H1 (cell line): ENCODE data around the gene FGGY. TPM values are rescaled to one million over a fixed set of nuclear protein-coding genes. Genes with fewer than 3 reads are reported as not detected.

Experiments used
- KDM4A ChIP-seq: IDR thresholded peaks from one replicate; pipeline ENCODE4 v1.7.1; 2012; ENCODE audit warnings: low read depth, mild to moderate bottlenecking, moderate library complexity, low read length, inconsistent platforms; ENCODE audit not compliant: severe bottlenecking
- RAD21 ChIP-seq, 2 experiments: IDR thresholded peaks in 1 of 2; conservative IDR thresholded peaks in 1 of 2; 2 replicates each; pipeline ENCODE4 v1.6.1; 2011; ENCODE audit warnings: low read depth in 2 of 2, low read length in 2 of 2, improper control_type of control experiment in 1 of 2, inconsistent platforms in 1 of 2, mild to moderate bottlenecking in 1 of 2, moderate library complexity in 1 of 2
- polyA plus RNA-seq, 7 experiments: library from polyadenylated mRNA; depleted of rRNA in 3 of 7; stranded (reverse) in 5 of 7; unstranded in 2 of 7; fragments of >200 nt in 5 of 7; fragments of 200-250 nt in 2 of 7; gene quantifications; 1 replicate in 5 of 7; 2 replicates in 1 of 7; 4 replicates in 1 of 7; pipeline versions ENCODE4 v1.2.1 to v1.2.3, GENCODE V29; 2011 to 2013; ENCODE audit warnings: missing spikeins in 2 of 7, mixed read lengths in 2 of 7
- total RNA-seq: library from RNA; stranded (reverse); fragmentation: NEBNext Ultra II Directional; extraction: Animal tissue kit (Norgen Biotek cat#: 25700); gene quantifications from 2 replicates; pipeline ENCODE4 v1.2.1, GENCODE V29; 2021

FGGY gene
- total and polyA plus RNA-seq, 2 of the 8 experiments (the other 6 are each of a cell fraction or from before 2014, with no cell fraction given): 10.3 to 12.5 TPM

DNA sequence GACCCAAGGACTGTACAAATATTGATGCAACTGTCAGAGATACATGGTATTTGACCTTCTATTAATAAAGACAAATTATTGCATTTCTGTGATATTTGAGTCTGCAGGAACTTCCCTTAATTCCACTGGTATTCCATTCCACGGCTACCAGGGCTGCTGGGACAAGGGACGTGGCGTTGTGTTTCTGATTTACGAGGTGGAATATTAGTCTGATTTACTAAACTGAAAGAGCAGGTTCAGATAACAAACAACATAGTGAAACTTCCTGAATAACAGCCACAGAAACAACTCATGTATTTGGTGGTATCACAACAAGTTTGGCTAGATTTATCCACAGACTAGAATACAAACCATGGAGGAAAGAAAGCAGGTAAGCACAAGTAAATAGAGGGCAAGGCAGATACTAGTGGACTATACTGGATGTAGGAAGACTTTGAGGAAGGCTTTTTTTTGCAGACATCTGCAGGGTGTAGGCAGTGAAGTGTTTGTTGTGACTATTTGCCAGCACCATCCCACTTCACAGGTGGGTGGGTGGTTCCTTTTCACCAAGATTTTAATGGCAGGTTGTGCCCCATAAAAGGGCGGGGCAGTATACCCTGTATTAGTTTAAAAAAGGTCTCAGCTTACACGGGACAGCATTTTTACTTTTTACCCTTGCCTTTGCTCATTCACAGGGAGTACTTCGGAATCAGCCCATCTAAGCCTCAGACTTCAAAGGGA, 100.4 kb downstream of the FGGY start (continued):
- TF ChIP-seq RAD21 (IDR thresholded peaks at IDR 0.05 in 1 of 2, conservative IDR thresholded peaks at IDR 0.05 in 1 of 2; ENCODE audit: low read depth in 2 of 2, low read length in 2 of 2): no peak
- TF ChIP-seq KDM4A: no peak
